Astrocyte of the cerebellum (primary cell): Measurements from ENCODE around the gene MTCH1.

Source experiments
- DNase-seq: peaks from one replicate; pipeline ENCODE4 v3.0.0-alpha.2; 2011; ENCODE audit warnings: low read depth
- H3K4me3 ChIP-seq: 2 replicates; pipeline ENCODE4 v1.5.1; 2011; ENCODE audit warnings: mild to moderate bottlenecking, low read depth, low read length, moderate library complexity
- in situ Hi-C: cut with HindIII; loops from 2 replicates; pipeline ENCODE4 v1.10.0; 2017; ENCODE audit warnings: low sequenced_read_pairs
- TF ChIP-seq, protein P1 (sequence below): IDR thresholded peaks from 2 replicates; pipeline ENCODE4 v1.5.1; 2012; ENCODE audit warnings: low read length, low read depth, moderate library complexity, mild to moderate bottlenecking; ENCODE audit errors: missing control alignments

MTCH1 gene

GRCh38 chr6:36926708-36927513 lies 59.1 kb downstream of the MTCH1 start:
- DNase-seq, result no peak
- in situ Hi-C loops, result no loop called here
- TF ChIP-seq, protein P1, sequence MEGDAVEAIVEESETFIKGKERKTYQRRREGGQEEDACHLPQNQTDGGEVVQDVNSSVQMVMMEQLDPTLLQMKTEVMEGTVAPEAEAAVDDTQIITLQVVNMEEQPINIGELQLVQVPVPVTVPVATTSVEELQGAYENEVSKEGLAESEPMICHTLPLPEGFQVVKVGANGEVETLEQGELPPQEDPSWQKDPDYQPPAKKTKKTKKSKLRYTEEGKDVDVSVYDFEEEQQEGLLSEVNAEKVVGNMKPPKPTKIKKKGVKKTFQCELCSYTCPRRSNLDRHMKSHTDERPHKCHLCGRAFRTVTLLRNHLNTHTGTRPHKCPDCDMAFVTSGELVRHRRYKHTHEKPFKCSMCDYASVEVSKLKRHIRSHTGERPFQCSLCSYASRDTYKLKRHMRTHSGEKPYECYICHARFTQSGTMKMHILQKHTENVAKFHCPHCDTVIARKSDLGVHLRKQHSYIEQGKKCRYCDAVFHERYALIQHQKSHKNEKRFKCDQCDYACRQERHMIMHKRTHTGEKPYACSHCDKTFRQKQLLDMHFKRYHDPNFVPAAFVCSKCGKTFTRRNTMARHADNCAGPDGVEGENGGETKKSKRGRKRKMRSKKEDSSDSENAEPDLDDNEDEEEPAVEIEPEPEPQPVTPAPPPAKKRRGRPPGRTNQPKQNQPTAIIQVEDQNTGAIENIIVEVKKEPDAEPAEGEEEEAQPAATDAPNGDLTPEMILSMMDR, result no peak
- no peak overlapping the region for H3K4me3 ChIP-seq

- DNase-seq, result no peak
- in situ Hi-C loops, result no loop called here
- TF ChIP-seq, protein P1, result no peak
- no peak overlapping the region for H3K4me3 ChIP-seq
These were observed 60.2 kb downstream of the MTCH1 start for GRCh38 chr6:36925809-36926208.

DNA sequence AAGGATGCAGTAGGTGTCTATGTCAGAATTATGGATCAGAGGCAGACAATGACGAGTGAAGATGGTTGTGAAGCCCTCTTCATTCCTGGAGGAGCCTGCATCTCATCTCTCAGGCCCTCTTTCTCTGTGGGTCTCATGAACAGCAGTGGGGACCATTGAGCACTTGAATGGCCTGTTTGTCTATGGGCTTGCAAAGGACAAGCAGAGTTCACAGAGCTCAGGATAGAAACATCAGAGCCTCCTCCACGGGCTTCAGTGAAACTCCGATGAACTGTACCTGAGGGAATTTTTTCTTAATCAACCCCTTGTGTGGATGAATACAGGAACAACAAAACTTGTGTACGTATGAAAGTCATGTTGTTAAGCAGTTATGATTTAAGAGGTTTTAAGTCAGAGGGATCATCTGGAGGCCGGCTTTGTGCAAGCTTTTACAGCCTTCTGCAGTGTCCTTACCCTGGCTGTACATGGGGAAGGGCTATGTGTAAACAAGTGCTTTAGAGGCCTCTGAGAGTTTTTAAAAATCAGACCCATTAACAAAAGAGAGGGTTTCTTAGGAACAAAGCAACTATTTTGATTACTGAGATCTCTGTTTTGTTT lies 61.1 kb downstream of the MTCH1 start:
- DNase-seq, result no peak
- in situ Hi-C loops, result no loop called here
- TF ChIP-seq, protein P1, result no peak
- no peak overlapping the region for H3K4me3 ChIP-seq

DNA sequence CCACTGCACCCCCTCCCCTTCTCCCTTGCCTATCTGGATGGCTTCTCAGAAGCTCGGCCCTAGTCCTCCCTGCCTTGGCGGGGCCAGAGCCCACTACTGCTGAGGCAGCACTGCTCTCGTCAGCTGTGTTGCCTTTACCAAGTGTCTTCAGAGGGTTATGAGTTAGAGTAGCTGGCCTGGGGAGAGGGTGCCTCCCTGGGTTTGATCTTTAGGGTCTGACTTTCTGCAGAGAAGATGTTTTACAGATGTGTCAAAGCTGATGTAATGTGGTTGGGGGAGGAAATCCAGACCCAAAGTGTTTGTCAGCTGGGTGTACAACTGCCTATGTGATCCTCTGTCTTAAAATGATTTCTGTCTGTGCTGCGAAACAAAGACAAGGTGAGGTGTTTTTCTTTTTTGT lies 61.9 kb downstream of the MTCH1 start:
- in situ Hi-C loops, result no loop called here
- TF ChIP-seq, protein P1, result no peak
- H3K4me3 ChIP-seq, result no peak overlapping the region
- no peak for DNase-seq

- no peak overlapping the region for H3K4me3 ChIP-seq
- in situ Hi-C loops, result no loop called here
- DNase-seq, result no peak
- TF ChIP-seq, protein P1, result no peak
These were observed 65.5 kb downstream of the MTCH1 start for GRCh38 chr6:36920546-36920945.

- DNase-seq, result no peak
- no peak overlapping the region for H3K4me3 ChIP-seq
- in situ Hi-C loops, result no loop called here
These were observed 65.9 kb downstream of the MTCH1 start for GRCh38 chr6:36920049-36920448.

More at GRCh38 chr6:36920049-36920448, 65.9 kb downstream of the MTCH1 start:
- TF ChIP-seq, protein P1, result no peak
